Renal cortex interstitium (tissue), 15 donors: ENCODE results near the gene MDM1. TPM values are rescaled to one million over a fixed set of nuclear protein-coding genes. Genes with fewer than 3 reads are reported as not detected.

Experiments used
- DNase-seq, 11 donors: peaks; one replicate each; pipeline ENCODE4 v3.0.0-alpha.2; 2013; ENCODE audit warnings: low read depth in 9 of 11, low spot score in 4 of 11; ENCODE audit errors: extremely low read depth in 1 of 11
- long read RNA-seq, 16 experiments: transcript quantifications; one replicate each; lab custom pipeline, GENCODE V29; 2026
- polyA plus RNA-seq, 3 donors: library from polyadenylated mRNA; unstranded; fragments of 120-200 nt; gene quantifications; one replicate each; pipeline ENCODE4 v1.2.1, GENCODE V29; 2013; ENCODE audit not compliant: insufficient read length in 3 of 3

The MDM1 gene, protein sequence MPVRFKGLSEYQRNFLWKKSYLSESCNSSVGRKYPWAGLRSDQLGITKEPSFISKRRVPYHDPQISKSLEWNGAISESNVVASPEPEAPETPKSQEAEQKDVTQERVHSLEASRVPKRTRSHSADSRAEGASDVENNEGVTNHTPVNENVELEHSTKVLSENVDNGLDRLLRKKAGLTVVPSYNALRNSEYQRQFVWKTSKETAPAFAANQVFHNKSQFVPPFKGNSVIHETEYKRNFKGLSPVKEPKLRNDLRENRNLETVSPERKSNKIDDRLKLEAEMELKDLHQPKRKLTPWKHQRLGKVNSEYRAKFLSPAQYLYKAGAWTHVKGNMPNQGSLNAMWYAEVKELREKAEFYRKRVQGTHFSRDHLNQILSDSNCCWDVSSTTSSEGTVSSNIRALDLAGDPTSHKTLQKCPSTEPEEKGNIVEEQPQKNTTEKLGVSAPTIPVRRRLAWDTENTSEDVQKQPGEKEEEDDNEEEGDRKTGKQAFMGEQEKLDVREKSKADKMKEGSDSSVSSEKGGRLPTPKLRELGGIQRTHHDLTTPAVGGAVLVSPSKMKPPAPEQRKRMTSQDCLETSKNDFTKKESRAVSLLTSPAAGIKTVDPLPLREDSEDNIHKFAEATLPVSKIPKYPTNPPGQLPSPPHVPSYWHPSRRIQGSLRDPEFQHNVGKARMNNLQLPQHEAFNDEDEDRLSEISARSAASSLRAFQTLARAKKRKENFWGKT
- polyA plus RNA-seq = 10 to 100 TPM; 33.6 to 36.8 (median 36.1) TPM
- long read RNA-seq, donor 1, partial matches to known transcripts = 0 of 2 reads
- long read RNA-seq, donor 1, other reads (novel, unspliced or antisense) = 0 of 2 reads
- long read RNA-seq, donor 2, partial matches to known transcripts = 0 of 3 reads
- long read RNA-seq, donor 2, other reads (novel, unspliced or antisense) = 0 of 3 reads
- long read RNA-seq, donor 3, partial matches to known transcripts = 5 of 10 reads
- long read RNA-seq, donor 3, other reads (novel, unspliced or antisense) = 0 of 10 reads
- long read RNA-seq, donor 4, partial matches to known transcripts = 5 of 9 reads
- long read RNA-seq, donor 4, other reads (novel, unspliced or antisense) = 0 of 9 reads
- long read RNA-seq, donor 5 = 0 reads
- long read RNA-seq, donor 6, partial matches to known transcripts = 0 of 2 reads
- long read RNA-seq, donor 6, other reads (novel, unspliced or antisense) = 0 of 2 reads
- long read RNA-seq, donor 7, partial matches to known transcripts = 0 of 4 reads
- long read RNA-seq, donor 7, other reads (novel, unspliced or antisense) = 0 of 4 reads
- long read RNA-seq, donor 8, partial matches to known transcripts = 0 of 7 reads
- long read RNA-seq, donor 8, other reads (novel, unspliced or antisense) = 0 of 7 reads
- long read RNA-seq, donor 9, partial matches to known transcripts = 0 of 2 reads
- long read RNA-seq, donor 9, other reads (novel, unspliced or antisense) = 0 of 2 reads
- long read RNA-seq, donor 10, partial matches to known transcripts = 0 of 5 reads
- long read RNA-seq, donor 10, other reads (novel, unspliced or antisense) = 0 of 5 reads
- long read RNA-seq, donor 11, partial matches to known transcripts = 0 of 1 reads
- long read RNA-seq, donor 11, other reads (novel, unspliced or antisense) = 0 of 1 reads
- long read RNA-seq, donor 12, partial matches to known transcripts = 0 of 4 reads
- long read RNA-seq, donor 12, other reads (novel, unspliced or antisense) = 0 of 4 reads
- long read RNA-seq, donor 13 = 0 reads
- long read RNA-seq, donor 14, partial matches to known transcripts = 0 of 3 reads
- long read RNA-seq, donor 14, other reads (novel, unspliced or antisense) = 0 of 3 reads
- long read RNA-seq, donor 15, partial matches to known transcripts = 0 of 2 reads
- long read RNA-seq, donor 15, other reads (novel, unspliced or antisense) = 0 of 2 reads
- long read RNA-seq, donor 16, partial matches to known transcripts = 16 of 23 reads
- long read RNA-seq, donor 16, other reads (novel, unspliced or antisense) = 0 of 23 reads

DNA sequence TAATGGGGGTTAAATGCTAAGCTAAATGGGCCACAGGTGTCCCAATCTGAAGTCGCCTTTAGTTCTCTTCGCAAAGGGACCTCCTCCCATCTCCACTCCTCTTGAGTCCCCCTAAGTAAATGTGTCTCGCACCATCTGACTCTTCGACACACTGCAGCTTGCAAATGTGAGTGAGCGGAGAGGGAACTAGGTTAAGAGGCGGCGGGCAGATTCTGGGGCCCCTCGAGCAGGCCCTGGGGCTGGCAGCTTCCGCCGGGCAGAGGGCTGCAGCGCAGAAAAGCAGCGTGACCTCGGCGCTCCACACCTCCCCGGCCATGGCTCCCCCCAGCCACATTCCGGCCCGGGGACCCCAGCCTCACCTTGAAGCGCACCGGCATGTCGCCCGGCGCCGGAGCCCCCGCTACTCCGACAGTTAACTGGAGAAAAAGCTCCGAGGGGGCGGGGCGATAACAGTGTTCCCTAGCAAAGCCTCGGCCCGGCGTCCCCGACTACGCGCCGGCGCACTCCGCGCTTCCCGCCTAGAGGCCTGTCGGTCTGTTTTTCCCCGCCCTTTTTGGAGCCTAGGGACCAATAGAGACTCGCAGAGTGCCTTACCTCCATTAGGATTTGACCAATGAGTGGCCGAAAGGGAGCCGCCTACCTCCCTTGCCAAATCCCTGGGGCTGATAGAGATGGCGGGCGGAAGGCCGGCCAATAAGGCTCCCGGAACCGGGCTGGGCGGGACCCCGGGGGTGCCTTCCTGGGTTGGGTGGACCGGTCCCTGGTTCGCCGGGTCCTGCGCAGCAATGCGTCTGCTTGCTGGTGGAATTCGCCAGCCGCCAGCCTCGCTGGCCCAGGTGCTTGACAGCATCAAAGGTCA lies at the start of gene MDM1:
MDM1 (minus strand) TSS at position 494 of the 859 bp plus-strand sequence; CDS start at position 377, 117 bp downstream.
- peak; percentile 94 to 98 (median 96) for DNase-seq

DNA sequence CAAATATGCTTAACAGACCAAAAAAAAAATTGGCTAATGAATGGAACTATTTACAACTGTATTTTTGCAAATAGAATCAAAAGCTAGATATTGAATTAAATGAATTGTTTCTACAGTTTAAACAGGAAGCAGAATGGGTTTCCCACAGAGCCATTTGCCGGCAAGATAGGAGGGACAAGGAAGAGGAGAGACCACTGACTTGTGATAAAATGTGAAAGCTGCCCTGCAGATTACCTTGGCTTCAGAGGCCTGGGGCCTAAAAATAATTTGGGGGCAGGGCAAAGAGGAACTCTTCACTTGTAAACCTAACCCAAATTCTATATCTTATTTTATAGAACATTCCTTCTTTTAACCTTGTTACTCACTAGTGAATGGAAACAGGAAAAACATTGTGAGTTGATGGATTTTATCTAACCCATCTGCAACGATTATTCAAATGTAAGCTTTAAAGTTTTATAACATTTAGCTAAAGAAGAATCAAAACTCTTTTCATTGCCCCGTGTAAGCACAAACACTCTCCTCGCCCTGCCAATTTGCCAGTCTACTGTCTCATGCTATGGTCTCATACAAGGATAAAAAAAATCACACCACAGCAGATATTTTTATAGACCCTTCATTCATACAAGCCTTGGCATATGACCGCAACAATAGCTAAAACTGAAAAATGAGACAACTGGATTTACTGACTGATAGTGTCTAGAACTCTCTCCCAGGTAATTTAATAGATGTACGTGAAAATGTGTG lies 49.5 kb upstream of the MDM1 start:
- DNase-seq = no peak

DNA sequence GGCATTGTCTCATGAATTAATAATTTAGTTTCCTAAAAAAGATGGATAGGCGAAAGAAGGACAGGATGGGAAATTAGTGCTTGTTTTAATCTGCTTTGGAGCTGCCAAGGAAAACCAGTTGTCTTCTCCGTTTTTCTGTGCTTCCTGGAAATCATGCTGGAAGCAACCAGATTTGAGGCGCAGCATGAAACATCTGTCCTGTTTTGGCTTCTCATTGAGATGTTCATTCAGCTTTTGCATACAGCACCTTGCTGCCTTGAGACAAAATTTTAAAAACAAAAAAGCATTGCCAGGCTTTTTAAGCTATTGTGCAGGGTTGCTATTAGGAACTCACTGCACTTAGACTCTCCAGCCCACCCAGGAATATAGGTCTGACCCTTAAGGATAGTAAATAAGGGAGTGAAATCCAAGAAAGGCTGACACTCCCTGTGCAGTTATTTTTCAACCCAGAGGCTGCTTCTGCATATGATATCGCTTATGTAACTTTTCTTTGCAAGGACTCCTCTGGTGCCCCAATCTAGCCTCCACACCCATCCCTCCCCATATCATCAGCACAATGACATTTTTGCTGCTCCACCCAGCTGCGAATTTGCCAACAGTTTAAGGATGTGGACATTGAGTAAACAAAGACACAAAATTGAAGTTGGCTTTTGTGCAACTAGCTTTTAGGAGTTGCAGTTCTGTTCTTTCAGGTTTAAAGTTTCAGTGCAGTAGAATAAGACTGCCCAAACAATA lies 46.9 kb upstream of the MDM1 start:
- no peak for DNase-seq

DNA sequence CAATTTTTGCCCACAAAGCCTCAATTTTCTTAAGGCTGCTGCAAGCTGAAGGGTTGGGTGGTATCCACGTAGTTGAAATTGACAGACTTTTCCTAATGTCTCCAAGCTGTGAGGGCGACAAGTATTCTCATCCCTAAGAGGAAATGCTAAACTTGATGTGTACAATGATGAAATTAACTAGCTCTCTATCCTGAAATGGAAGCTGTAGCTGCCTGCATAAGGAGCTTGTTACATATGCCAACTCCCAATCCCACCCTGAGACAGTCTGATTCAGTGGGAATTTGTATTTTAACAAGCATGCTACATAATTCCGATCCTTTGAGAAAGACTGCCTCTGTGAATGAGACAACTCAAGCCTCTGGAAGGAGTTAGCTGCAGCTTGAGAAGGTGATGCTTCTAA lies 45.7 kb upstream of the MDM1 start:
- DNase-seq = no peak

DNA sequence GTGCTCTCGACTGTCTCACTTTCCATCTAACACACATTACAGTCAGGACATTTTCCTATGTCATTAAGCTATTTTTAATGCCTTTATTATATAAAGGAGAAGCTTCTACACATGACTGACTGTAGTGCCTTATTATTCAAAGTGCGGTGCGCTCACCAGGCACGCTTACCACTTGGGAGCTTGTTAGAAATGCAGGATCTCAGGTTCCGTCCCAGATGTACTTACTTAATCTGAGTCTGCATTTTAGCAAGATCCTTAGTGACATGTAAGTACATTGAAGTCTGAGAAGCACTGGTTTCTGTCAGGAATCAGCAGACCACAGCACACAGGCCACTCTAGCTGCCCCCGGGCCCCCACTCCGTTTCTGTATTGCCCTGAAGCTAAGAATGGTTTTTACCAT lies 44.7 kb upstream of the MDM1 start:
- DNase-seq = no peak

DNA sequence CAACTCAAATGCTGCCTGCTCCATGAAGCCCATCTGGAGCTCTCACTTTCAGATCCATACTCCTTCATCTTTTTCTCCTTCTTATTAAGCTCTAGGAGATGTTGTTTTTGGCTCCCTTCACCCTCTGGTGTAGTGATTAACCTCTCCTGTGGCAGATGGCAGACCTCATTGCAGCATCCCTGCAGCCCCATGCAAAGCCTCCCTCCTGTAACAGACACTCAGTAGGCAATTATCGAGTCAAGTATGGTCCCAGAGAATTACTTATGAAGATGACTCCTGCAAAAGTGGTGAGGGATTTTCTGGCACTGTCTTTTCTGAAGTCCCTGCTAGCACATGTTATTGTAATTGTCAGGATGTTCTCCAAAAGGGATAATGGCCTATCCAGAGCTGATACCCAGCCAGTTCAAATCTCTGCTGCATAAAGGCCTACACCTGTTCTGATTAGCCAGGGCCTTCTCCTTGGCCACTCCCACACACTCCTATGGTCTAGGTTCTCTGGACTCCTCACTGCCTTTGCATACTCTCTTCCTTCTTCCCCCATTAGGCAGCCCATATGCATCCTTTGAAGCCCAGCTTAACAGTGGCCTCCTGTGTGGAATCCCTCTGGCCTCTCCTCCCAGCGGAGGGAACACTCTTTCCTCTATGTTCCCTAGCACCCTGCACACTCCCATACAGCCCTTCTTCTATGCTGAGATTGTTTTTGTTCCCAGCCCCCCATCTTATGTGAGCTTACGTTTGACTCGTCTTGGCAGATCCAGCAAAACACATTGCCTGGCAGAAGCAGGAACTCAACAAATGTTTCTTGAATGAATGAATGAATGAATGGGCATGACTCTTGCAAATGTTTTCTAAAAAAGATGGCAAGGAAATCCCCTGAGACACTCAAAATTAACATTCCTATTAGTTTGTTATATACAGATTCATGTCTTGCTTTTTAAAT lies 43.9 kb upstream of the MDM1 start:
- DNase-seq = no peak

DNA sequence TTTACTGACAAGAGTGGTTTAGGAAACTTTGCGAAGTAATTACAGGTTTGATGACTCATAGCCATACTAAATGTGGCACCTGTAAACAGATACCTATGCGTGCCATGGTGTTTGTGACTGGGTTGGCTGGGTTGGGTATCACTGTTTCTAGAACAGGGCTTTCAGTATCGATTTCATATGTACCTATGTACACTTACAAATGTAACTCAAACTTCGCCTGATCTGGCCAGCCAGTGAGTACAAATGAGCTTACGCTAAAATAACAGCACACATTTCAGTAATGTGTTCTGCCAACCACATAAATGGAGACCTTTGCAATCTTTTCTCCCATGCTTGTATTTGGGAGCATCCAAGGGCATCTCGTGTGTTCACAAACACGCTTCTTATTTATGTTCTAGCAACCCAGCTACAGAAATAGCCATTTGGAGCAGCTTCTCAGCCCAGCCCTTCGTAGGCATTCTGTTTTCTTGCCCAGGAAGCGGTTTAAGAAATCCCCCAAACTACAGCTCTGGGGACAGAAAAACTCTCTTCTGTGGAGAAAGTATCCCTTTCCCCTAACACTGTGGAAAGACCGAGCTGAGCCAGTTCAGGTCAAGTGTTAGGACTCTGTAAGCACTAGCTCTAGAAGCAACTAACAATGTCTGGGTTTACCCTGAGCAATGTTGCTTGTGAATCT lies 42.3 kb upstream of the MDM1 start:
- DNase-seq = no peak

DNA sequence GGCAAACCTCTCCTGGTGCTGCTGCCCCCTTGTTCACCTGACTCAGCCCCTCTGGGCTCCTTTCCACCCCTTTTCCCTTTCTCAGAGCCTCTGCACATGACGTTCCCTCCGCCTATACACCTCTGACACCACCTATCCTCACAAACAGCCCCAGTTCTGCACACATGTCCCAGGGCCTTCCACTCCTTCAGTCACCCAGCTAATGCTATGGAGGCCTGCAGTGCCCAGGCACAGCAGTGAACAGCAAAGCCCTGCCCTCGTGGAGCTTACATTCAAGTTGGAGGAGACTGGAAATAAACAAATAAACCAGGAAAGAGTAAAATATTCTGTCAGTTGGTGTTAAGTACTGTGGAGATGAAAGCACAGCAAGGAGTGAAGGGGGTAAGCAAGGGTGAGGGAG lies 38.5 kb upstream of the MDM1 start:
- no peak for DNase-seq

DNA sequence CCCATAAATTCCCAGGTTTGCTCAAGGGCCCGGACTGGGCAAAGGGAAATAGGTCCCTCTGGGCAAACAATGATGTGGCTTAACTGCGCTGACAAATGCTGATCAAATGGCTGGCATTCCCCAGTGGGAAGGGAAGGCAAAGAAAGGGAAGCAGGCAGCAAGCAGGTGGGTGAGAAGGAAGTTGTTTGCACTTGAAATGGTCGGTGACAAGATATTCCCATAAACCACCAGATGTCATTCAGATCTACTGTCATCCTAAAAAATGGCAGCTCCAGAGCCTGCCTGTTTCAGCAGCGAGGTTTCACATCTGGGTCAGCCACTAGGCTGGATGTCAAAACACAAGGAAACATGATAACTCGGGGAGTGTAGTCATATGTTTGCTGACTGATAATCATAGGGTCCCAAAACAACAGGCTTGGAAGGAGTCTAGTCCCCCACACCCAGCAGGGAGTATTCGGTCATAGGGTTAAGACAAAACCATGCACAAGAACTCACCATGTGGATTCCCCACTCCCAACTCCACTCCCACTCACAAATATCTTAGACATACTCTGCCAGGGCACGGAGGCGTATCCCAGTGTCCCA lies 37.9 kb upstream of the MDM1 start:
- no peak for DNase-seq

DNA sequence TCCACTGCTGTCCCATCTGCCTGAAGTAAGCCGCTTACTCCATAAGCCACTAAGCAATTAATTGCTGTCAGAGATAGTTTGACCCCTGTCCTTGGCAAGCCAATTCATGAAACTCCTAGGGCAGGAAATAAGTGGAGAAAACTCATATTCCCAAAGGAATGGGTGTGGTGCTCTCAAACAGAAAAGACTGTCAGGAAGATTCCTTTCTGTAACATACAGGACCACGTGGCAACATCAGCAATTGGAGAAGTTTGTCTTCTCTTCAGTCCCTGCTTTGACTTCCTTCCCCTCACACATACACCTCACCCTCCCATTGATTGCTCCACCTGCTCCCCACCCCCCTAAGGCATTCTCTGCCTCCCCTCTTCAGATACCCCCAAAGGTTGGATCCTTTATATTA lies 36.2 kb upstream of the MDM1 start:
- peak in 1 of 11 donors; percentile 25 for DNase-seq

DNA sequence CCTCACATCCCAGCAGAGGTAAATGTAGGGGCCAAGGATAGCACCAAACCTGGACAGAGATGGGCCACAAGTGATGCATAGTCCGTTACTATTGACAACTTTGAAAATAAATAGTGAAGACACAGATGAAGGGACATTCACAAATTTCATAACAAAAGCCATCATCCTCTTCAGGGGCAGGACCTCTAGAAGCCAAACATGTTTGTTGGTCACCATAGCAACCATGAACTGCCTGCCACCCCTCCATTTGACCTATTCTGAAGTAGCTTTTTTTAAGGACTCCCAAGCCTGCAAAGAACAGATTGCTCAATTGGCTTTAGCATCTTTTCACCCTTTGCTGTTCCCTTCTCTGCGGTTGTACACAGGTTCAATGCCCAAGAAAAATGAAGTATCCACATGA lies 35.7 kb upstream of the MDM1 start:
- no peak for DNase-seq

DNA sequence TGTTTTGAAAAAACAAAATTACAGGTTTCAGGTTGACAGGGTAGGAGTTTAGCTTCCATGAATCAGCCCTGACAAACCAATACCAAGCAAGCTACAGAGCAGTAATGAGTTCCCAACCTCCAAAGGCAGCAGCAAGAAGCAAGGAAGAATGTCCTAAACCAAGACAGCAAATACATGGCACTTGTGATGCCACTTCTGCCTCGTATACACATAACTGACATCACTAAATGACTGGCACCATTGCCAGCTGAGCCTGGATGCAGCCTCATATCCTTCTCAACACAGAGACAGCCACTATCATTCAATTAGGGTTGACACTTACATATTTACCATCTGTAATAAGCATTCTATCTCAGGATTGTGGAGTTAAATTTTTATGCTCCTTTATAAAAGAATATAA lies 35.0 kb upstream of the MDM1 start:
- DNase-seq = no peak

DNA sequence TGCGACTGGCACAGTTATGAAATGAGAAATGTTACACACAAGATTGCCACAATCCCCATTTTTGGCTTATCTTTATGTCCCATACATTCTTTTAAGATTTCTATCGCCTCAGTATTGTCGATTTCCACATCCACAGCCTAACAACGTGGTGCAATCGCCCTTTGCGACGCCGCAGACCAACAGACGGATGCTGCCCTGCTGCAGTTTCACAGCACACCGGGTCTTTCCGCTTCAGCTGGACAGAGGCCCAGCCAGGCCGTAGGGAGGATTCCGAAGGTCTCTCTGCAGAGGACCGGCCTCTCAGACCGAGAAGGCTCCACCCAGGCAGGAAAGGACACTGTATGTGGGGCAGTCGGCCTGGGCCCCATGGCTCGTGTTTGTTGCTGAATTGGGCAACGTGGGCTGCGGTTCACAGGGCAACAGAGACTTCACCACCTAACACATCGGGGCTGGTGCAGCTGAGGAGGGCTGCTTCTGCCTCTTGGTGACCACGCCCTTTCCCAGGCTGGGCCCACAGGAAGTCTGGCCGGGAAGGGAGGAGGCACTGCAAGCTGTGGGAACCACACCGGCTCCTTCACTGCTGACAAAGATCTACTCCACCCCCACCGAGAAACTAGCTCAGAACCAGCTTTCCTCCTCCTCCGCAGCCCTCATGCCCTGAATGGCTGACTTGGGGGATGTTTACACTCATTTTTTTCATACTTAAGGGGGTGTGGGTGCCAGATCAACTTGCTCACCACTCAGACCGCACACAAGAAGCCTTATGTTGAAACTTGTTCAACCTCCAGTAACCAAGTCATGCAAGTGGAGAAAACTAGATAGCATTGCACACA lies 32.9 kb upstream of the MDM1 start:
- DNase-seq = peak; percentile 57 to 85 (median 66)
